ENCODE data around the gene HSD17B12. TPM values are rescaled to one million over a fixed set of nuclear protein-coding genes. Genes with fewer than 3 reads are reported as not detected.

HSD17B12 gene
- total RNA-seq, 1 experiment from 2014 or later: 110 TPM

DNA sequence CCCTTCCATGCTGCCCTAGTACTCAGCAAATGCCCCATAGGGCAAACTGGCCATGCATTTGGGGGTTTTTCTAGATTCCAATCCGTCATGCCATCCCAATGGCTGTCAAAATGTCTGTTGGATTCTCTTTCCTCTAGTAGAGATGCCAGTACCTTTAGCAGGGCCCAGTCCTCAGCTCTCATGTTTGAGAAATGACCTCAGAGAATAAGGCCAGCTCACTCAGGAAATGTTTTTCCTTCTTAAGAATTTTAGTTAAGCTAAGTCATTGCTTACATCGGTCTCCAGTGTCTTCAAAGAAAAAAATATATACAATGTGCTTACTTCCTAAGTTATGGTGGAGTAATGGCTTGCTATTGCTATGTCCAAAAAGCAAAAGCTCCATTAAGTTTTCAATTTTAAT lies 186.0 kb downstream of the HSD17B12 start:
- DNase-seq (ENCODE audit: low read depth): peak; percentile 21

DNA sequence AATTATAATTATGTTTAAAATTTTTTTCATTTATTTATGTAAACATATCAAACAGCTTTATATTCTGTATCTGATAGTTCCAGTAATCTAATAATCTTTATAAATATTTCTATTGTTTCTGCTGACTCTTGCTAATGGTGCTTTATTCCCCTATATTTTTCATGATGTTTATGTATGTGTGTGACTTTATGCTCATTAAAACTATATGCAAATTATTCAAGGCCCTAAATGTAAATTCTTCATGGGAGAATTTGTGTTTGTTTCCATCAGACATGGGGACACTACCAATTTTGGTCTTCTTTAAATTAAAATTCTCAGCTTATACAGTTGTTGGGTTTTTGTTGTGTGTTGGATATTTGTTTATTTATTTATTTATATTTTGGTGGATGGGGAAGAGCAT lies 186.4 kb downstream of the HSD17B12 start:
- no peak for DNase-seq (ENCODE audit: low read depth)

DNA sequence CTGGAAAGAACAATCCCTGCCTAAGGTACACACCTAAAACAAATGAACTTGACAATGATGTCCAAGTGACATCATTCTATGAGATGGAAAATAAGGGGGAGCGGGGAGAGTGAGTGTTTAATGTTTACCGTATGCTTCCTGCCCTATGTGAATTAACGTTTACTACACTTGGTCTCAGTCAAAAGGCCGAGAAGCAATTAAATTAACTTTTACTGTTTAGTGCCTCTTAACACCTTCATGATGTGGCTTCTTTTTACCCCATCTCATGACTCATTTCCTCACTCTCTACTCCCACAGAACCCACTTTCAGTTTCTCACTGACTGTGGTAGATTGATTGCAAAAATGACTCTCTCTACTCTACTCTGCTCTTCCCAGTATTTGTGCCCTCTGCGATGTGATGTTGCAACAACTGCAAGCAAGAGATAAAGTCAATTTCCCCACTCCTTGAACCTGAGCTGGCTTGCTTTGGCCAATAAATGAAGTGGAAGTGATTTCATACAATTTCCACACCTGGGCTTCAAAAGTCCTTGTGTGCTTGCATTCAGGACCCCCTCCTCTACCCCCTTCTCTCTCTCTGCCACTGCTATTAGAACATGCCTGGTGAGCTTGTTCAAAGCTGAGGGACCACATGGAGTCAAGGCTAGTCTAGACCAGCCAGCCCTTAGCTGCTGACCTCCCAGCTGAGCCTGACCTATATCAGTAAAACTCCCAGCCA lies 188.5 kb downstream of the HSD17B12 start:
- DNase-seq (ENCODE audit: low read depth): peak; percentile 85

DNA sequence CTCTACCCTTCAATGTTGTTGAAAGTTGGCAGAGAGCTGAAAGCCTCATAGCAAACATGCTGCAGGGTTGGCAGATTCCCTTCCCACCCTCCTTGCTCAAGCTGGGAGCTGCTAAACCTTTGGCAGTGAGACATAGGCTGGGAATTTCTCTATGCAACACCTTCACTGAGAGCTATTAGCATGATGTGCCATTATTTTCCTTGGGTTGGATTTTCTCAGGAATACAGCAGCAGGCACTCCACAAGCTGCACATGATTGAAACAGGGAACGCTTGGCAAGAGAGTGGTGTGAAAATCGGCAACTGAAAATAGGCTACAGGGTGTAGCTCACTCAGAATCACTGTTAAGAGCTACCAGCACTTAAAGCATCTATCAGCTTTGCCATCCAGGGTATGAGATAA lies 190.5 kb downstream of the HSD17B12 start:
- DNase-seq (ENCODE audit: low read depth): no peak

DNA sequence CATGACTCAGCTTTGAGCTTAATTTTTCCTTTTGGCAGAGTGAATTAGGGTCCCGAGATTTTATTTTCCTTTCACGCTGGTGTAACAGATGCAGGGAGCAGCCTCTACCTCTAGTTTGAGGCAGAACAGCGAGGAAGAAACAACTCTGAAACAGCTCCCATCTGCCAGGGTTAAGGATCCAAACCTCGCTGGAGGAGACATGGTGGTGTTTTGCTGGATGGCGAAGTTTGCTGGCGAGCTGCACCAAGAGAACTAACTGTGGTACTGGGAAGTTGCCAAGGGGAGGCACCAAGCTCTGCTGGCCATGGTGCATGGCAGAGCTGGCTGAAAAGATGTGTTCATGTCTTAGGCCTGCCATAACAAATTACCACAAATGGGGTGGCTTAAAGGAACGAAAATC lies 192.5 kb downstream of the HSD17B12 start:
- DNase-seq (ENCODE audit: low read depth): peak; percentile 36

DNA sequence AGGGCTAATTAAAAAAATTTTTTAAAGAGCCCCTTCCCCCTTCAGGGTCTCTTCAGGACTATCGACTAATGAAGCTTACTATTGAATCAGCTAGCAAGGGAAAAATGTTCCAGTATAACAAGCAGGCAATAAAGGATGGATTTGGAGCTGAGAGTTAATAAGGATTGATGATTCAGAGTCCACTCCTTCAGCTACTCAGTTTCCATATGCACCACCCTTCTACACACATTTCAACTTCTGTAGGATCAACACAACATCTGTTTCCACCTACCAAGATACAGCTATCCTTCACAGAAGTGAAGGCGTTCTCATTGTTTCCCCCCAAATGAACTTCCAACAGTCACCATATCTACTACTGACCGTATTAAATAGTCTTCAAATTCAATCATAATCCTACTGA lies 193.5 kb downstream of the HSD17B12 start:
- no peak for DNase-seq (ENCODE audit: low read depth)

DNA sequence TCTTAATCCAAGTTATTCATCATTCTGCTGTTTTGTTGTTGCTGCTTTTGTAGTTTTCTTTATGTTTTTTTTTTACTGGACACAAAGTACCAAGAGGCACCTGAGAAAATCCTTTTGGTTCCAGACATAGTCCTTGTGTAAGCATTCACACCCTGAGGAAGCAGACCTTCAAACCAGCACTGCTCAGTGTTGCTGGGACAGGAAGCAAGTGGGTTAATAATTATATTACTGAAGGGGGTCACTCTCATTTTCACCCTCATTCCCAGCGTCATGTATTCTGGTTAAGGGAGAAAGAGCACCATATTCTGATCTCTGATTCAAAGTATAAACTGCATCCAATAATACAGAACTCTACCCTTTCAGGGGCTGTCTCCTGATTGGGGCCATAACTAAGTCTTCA lies 194.2 kb downstream of the HSD17B12 start:
- DNase-seq (ENCODE audit: low read depth): no peak

DNA sequence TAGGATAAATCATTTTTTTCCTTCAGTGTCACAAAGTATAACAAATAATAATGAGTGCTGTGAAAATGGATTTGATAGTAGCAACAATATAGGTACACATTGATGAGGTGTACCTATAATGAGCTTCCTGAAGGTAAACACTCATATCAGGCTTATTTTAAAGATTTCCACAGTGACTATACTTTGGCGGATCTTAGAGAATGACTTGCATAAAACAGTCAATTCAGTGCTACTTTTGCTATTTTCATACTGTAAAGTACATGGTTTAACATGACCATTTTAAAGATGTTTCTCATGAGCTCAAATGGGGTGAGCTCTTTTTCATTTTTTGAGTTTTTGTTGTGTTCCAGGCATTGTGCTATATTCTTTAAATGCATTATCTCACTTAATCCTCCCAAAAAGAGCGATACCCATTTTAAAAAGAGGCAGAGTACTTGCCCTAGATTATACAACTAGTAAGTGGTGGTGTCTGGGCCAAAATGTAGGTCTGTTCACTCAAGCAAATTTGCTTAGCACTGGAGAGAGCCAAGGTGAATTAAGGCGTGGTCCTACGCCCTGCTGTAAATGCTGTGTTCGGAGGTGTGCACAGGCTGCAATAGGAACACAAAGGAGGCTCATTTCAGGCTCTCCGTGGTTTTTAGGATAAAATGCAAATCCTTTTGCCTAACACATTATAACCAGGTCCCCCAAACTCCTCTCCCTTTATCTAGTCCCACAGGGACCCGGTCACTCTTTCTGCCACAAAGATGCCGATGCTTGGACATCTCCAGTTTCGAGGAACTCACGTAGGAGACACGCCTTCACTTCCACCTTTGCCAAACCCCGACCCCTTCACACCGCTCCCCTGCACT lies 199.5 kb downstream of the HSD17B12 start:
- DNase-seq (ENCODE audit: low read depth): no peak

DNA sequence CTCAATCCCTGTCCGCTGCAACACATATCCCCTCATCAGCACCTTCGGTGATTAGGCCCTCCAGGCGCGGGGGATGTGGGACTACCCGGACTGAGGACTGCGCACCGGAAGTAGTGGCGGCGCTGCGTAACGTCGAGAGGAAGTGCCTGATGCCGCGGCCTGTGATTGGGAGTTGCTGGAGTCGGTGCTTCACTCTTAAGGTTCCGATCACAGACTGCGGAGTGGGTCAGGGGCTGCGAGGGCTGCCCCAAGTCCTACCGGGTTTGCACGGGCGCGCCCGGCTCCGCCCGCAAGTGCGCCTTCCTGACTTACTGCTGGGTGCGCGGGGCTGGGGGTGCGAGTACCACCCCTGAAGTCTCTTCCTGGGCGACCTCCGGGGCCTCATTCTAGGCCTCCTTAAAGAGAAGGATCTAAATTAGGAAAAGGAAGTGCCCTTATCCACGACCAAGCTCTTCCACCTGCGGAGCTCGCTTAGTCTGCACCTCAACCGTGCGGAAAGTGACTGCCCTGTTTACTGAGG lies 200.2 kb downstream of the HSD17B12 start, which contains the start of gene ALKBH3:
Gene ALKBH3, plus strand, starts transcription at position 192 of the 520 bp plus-strand sequence. CDS start 1,822 bp downstream, outside the sequence.
- peak; percentile 89 for DNase-seq (ENCODE audit: low read depth)

DNA sequence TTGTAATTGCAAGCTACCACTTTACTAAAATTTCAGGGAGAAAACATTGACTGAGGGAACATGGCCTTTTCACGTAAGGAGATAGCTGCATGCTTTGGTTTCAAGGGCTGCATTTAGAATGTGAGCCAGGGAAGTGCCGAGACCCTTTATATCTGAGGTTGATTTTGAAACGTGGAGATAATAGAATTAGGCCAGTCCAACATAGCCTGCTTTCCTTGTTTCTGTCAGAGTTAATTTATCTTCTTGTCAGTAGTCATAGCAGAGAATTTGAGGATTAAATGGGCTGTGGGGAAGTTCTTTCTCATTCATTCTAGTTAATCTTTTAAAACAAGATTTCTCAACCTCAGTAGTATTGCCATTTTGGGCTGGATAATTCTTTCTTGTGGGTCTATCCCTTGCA lies 212.3 kb downstream of the HSD17B12 start:
- no peak for DNase-seq (ENCODE audit: low read depth)

DNA sequence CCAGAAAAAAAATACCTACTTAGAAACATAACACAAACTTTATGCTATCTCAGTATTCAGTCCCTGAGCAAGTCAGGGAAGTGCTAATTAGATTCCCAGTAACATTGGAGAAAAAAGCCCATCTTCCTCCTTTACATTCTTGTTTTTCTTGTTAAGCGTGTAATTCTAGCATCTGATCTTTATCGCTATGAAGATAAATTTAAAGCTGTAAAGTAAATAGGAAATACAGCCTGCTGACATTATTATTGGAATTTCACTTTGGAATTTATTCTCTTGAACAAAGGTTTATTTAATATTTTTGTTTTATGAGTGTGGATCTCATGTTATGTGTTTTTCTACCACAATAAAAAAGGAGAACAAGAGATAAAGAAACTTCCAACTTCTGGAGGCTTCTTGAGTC lies 214.0 kb downstream of the HSD17B12 start:
- DNase-seq (ENCODE audit: low read depth): no peak

DNA sequence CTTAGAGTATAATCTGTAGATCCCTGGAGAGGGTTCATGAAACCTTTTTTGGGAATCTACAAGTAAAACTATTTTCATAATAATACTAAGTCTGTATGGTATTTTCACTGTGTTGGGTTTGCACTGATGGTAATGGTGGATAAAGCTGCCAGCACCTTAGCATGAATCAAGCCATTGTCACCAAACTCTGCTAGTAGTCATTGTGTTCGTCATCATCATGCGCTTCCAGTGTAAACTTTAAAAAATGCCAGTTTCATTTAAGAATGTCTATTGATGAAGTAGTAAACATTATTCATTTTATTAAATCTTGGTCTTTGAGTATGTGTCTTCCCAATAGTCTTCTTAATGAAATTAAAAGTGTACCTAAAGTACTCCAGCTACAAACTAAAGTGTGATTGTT lies 215.1 kb downstream of the HSD17B12 start:
- DNase-seq (ENCODE audit: low read depth): no peak

DNA sequence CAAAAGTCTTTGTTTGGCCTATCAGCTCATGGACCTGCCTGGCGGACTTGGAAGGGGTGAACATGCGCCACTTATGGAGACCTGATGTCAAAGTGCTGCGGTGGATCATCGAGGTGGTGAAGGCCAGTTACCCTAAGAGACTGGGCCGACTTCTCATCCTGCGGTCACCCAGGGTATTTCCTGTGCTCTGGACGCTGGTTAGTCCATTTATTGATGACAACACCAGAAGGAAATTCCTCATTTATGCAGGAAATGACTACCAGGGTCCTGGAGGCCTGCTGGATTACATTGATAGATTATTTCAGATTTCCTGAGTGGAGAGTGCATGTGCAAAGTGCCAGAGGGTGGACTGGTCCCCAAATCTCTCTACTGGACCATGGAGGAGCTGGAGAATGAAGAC lies 218.0 kb downstream of the HSD17B12 start:
- no peak for DNase-seq (ENCODE audit: low read depth)

DNA sequence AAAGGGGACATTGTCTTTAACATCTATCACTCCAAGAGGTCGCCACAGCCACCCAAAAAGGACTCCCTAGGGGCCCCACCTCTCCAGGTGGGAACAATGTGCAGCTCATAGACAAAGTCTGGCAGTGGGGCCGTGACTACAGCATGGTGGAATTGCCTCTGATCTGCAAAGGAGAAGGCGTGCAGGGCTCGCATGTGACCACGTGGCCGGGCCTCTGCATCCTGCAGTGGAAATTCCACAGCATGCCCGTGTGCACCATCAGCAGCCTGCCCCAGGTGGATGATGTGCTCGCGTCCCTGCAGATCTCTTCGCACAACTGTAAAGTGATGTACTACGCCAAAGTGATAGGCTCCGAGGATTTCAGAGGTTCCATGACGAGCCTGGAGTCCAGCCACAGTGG lies 218.6 kb downstream of the HSD17B12 start:
- DNase-seq (ENCODE audit: low read depth): no peak

DNA sequence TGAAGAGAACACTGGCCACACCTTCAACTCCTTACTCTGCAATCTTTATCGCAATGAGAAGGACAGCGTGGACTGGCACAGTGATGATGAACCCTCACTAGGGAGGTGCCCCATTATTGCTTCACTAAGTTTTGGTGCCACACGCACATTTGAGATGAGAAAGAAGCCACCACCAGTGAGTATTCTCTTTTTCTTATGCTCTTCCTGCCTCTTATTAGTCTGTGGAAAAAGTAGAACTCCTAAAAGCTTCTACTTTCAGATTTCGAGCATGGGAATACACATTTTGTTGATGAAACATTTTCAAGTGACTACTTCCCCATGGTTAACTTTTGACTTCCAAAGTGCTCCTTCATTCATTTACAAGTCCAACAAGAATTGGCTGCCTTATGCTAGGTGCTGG lies 221.0 kb downstream of the HSD17B12 start:
- no peak for DNase-seq (ENCODE audit: low read depth)

DNA sequence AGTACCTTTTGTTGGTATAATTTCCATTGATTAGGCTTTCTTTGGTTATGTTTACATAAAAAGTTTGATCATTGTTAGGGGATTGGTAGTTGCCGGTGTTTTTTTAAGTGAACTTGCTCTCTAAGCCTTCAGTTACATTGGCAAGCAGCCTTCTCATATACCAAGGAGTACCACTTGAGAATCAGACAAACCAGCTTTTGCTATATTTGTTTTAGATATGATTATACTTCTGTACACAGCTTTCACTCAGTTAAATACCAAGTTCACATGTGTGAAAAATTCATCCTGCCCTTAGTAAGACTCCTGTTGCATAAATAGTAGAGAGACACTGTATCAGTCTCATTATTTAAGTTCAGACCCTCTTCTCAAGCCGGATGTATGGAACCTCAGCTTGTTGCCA lies 222.5 kb downstream of the HSD17B12 start:
- DNase-seq (ENCODE audit: low read depth): no peak

DNA sequence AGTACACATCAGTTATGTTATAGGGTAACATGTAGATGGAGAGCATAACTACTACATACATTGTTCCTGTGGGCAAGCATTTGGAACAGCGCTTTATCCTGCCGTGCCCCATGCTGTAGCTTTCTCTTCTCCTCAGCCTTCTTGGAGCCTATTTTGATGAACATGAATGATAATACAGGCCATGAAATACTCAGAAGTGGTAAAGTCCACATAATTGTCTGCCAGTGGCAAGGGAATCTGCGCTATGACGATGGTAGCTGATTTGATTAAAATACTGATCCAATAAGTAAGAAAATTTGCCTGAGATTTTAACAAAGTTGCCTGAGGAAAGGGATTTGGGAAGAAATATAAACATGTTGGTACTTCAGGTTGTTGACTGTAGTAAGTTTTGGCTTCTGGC lies 223.4 kb downstream of the HSD17B12 start:
- no peak for DNase-seq (ENCODE audit: low read depth)

DNA sequence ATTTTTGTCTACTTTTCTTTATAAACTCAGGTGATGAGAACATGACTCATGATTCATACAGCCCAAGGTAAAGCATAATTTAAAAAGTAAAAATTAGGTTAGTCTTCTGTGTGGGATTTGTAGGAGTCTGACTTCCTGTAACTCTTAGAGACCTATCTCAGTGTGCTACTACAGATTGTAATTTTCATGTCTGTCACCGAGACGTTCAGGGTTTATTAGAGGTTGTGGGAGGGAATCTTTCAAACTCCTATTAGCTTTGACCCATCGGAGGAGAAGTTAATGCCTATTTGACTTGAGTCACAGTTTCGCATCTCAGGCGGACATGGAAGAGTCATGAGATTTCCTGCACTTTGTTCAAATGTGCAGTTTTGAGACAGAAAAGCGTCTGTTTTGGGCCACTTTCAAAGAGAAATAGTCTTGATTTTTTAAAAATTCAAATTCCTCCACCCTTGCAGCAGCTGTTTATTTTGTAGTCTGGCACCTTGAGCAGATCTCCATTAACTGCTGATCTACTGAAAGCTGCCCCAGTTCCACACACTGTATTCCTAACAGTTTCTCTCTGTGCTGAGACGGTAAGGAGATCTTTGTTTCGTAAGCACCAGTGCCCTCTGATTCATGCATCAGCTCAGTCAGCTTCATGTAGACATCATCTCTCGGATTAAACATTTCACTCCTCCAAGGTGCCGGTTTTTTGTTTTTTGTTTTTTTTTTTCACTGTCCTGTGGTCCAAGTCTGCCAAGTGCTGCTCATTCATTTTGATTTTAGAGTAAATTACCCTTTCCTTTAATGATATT lies 224.4 kb downstream of the HSD17B12 start:
- DNase-seq (ENCODE audit: low read depth): no peak

DNA sequence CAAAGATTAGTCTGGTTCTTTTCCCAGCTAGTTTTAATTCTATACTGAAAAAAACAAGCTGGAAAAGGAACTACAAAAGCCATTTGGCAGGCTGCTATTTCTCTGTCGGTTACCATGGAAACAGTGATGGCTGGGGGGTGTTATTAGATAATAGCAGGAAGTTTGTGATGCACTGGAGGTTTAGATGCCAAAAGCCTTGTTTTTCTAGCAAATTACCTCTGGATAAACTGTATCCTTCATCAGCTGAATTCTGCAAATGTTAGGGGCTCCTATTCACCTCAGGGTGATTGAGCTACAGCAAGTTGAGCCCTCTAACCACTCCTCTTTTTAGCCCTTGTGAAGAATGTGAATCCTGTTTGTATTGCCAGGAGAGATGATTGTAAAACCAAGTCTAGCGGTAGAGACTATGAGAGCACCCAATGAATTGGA lies 225.3 kb downstream of the HSD17B12 start:
- DNase-seq (ENCODE audit: low read depth): peak; percentile 32
